ENCODE data around the gene LGALS3BP. TPM values are rescaled to one million over a fixed set of nuclear protein-coding genes. Genes with fewer than 3 reads are reported as not detected.

The LGALS3BP gene
- total RNA-seq, 1 experiment from 2014 or later = 389 TPM

DNA sequence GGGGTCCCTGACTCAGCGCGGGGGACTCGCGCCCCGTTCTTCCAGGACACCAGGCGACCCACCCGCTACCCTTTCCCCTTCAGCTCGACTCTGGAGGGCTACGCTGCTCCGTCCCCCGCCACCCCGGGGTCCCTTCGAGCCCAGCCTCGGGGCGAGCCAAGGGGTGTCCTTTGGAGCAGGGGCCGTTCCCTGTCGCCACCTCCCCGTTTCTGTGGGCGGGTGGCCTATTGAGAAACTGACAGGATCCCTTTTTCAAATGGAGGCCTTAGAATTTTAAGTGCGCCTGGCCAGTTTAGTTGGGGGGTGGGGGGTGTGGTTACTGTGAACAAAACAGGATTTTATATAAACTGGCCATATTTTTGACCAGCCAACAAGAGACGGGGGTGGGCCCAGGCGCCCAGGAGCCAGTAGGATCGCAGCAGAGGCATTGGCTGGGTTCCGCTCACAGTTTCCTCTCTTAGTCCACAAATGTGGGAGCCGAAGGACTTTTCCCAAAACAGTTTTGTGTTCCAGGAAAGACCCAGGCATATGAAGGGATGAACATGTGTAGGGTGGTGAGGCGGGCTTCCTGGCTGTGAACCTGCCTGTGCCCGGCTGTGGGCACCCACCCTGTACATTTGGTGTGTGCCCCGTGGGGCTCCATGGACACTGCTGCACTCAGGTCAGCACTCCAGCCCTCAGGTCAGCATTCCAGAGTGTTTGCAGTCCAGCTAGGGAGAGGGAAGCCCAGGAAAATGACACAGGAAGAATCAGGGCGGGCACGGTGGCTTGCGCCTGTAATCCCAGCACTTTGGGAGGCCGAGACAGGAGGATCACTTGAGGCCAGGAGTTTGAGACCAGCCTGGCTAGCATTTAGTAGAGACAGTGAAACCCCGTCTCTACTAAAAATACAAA, 53.8 kb downstream of the LGALS3BP start:
- peak overlapping the region; percentile 34; the same call in 1 of the 2 replicates for H3K9ac ChIP-seq (ENCODE audit: low read length)
- no peaks in the 10 kb centered on the region for H3K9me3 ChIP-seq (ENCODE audit: control insufficient read depth in 1 of 2, insufficient read depth in 1 of 2, low read depth in 1 of 2, low read length in 2 of 2)
- H3K9me2 ChIP-seq (ENCODE audit: insufficient read depth) = no peaks in the 10 kb centered on the region
- H3K4me1 ChIP-seq (ENCODE audit: control insufficient read depth in 1 of 2, insufficient read depth in 2 of 2, low read length in 2 of 2) = peaks cover 17 to 57% of the 10 kb centered on the region in 2 experiments
- BruUV-seq (replicated peaks) = no TSS peak
- TF ChIP-seq, protein P1, sequence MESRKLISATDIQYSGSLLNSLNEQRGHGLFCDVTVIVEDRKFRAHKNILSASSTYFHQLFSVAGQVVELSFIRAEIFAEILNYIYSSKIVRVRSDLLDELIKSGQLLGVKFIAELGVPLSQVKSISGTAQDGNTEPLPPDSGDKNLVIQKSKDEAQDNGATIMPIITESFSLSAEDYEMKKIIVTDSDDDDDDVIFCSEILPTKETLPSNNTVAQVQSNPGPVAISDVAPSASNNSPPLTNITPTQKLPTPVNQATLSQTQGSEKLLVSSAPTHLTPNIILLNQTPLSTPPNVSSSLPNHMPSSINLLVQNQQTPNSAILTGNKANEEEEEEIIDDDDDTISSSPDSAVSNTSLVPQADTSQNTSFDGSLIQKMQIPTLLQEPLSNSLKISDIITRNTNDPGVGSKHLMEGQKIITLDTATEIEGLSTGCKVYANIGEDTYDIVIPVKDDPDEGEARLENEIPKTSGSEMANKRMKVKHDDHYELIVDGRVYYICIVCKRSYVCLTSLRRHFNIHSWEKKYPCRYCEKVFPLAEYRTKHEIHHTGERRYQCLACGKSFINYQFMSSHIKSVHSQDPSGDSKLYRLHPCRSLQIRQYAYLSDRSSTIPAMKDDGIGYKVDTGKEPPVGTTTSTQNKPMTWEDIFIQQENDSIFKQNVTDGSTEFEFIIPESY (IDR thresholded peaks at IDR 0.05; ENCODE audit: extremely low read depth, insufficient replicate concordance, low read length) = no peak
- no peak for TF ChIP-seq FOSL1 (IDR thresholded peaks at IDR 0.05; ENCODE audit: low read depth)
- peaks cover 0 to 5% of the 10 kb centered on the region in 2 experiments; a peak in 2 of 4 replicates for H3K36me3 ChIP-seq (ENCODE audit: control insufficient read depth in 1 of 2, insufficient read depth in 2 of 2, low read length in 2 of 2)
- H3K4me3 ChIP-seq (replicated peaks in 1 of 2; ENCODE audit: low read depth in 1 of 2, low read length in 2 of 2) = peak overlapping the region; percentile 21 to 46
- DNase-seq (ENCODE audit: low read depth, low spot score) (no peak), ATAC-seq (no peak)
- H3K27ac ChIP-seq (ENCODE audit: low read depth, low read length) = peak overlapping the region; percentile 9; the same call in 1 of the 2 replicates
- RAD21 ChIA-PET (ENCODE audit: low non-redundant PET in 1 of 2, low total read pairs in 2 of 2, uncharacterized antibody in 2 of 2, unreplicated experiment in 2 of 2) = no interaction called here
- peak overlapping the region; percentile 10 for H2AFZ ChIP-seq (ENCODE audit: low read depth, low read length, poor library complexity, severe bottlenecking)
- POLR2A ChIA-PET = no interaction called here
- no peaks in the 10 kb centered on the region for H4K20me1 ChIP-seq (ENCODE audit: insufficient read depth)
- peak overlapping the region; percentile 67 for H3K4me2 ChIP-seq (ENCODE audit: low read length)
- no peaks in the 10 kb centered on the region for H3K27me3 ChIP-seq (ENCODE audit: insufficient read depth, low read length)
- intact Hi-C loops (cut with micrococcal nuclease) = no loop called here
- H3K79me2 ChIP-seq (ENCODE audit: insufficient read depth, low read length) = peaks cover 27% of the 10 kb centered on the region; the same call in 1 of the 2 replicates
- CTCF ChIA-PET = interaction anchor here (1.8 kb wide), 1 partner anchor 45 kb away, joined by 4 read pairs; no protein-coding TSS in a partner anchor

DNA sequence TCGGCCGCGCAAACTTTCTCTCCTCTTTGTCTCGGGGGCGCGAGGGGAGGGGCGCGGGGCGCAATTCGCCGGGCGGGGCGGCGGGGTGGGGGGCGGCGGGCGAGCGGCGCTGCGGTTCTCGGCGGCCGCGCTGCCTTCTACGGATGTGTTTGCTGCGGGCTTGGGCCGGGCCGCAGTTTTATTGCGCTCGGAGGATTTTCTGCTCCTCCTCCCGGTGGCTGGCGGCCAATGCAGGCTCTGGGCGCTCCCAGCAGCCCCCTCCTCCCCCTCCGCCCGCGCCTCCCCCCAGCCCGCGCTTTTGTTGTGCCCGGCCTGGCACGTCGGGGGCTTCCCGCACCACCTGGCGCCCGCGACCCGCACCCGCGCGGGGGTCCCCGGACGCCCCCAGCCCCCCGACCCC, 54.5 kb downstream of the LGALS3BP start, which contains the start of gene TIMP2:
Gene TIMP2, minus strand, starts transcription at position 154 of the 400 bp plus-strand sequence. CDS start 299 bp downstream, outside the sequence.
- POLR2A ChIA-PET = interaction anchor here (1.1 to 1.6 kb wide), 3 partner anchors 8 to 11 kb away, joined by 3 to 4 read pairs (median 4); no protein-coding TSS in a partner anchor
- H3K4me1 ChIP-seq (ENCODE audit: control insufficient read depth in 1 of 2, insufficient read depth in 2 of 2, low read length in 2 of 2) = peaks cover 15 to 52% of the 10 kb centered on the region in 2 experiments
- peak within 1 kb of the TSS; percentile 99 for H3K4me2 ChIP-seq (ENCODE audit: low read length)
- peak within 1 kb of the TSS; percentile 72 for H3K9ac ChIP-seq (ENCODE audit: low read length)
- BruUV-seq (replicated peaks) = no TSS peak
- peak within 1 kb of the TSS; percentile 71 to 76 for H3K4me3 ChIP-seq (replicated peaks in 1 of 2; ENCODE audit: low read depth in 1 of 2, low read length in 2 of 2)
- H4K20me1 ChIP-seq (ENCODE audit: insufficient read depth) = no peaks in the 10 kb centered on the region
- H3K27ac ChIP-seq (ENCODE audit: low read depth, low read length) = peak within 1 kb of the TSS; percentile 23; the same call in 1 of the 2 replicates
- H3K9me2 ChIP-seq (ENCODE audit: insufficient read depth) = no peaks in the 10 kb centered on the region
- H3K36me3 ChIP-seq (ENCODE audit: control insufficient read depth in 1 of 2, insufficient read depth in 2 of 2, low read length in 2 of 2) = peaks cover 0 to 5% of the 10 kb centered on the region in 2 experiments; a peak in 2 of 4 replicates
- CTCF ChIA-PET = no interaction called here
- H3K27me3 ChIP-seq (ENCODE audit: insufficient read depth, low read length) = no peaks in the 10 kb centered on the region
- TF ChIP-seq SIN3A (IDR thresholded peaks at IDR 0.05; ENCODE audit: low read depth) = no peak
- peak; percentile 85 for TF ChIP-seq POLR2AphosphoS5 (IDR thresholded peaks at IDR 0.05; ENCODE audit: low read depth, low read length)
- no peak for TF ChIP-seq TCF7L2 (IDR thresholded peaks at IDR 0.05; ENCODE audit: borderline replicate concordance, extremely low read depth, insufficient read depth, insufficient read length)
- TF ChIP-seq FOSL1 (IDR thresholded peaks at IDR 0.05; ENCODE audit: low read depth) = no peak
- no peak for TF ChIP-seq YY1 (IDR thresholded peaks at IDR 0.05; ENCODE audit: extremely low read depth, insufficient replicate concordance, low read depth, low read length)
- TF ChIP-seq JUND (IDR thresholded peaks at IDR 0.05) = no peak
- TF ChIP-seq, protein P2, sequence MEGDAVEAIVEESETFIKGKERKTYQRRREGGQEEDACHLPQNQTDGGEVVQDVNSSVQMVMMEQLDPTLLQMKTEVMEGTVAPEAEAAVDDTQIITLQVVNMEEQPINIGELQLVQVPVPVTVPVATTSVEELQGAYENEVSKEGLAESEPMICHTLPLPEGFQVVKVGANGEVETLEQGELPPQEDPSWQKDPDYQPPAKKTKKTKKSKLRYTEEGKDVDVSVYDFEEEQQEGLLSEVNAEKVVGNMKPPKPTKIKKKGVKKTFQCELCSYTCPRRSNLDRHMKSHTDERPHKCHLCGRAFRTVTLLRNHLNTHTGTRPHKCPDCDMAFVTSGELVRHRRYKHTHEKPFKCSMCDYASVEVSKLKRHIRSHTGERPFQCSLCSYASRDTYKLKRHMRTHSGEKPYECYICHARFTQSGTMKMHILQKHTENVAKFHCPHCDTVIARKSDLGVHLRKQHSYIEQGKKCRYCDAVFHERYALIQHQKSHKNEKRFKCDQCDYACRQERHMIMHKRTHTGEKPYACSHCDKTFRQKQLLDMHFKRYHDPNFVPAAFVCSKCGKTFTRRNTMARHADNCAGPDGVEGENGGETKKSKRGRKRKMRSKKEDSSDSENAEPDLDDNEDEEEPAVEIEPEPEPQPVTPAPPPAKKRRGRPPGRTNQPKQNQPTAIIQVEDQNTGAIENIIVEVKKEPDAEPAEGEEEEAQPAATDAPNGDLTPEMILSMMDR (IDR thresholded peaks at IDR 0.05 in 2 of 3, conservative IDR thresholded peaks at IDR 0.05 in 1 of 3; ENCODE audit: borderline replicate concordance in 1 of 3, insufficient read depth in 1 of 3, low read depth in 2 of 3, low read length in 2 of 3) = 0 out of 6 replicates have a peak, but pooled peaks of 1 of the 3 experiments have one; percentile 12
- no peak for DNase-seq (ENCODE audit: low read depth, low spot score)
- peak within 1 kb of the TSS; percentile 81 for H2AFZ ChIP-seq (ENCODE audit: low read depth, low read length, poor library complexity, severe bottlenecking)
- RAD21 ChIA-PET (ENCODE audit: low non-redundant PET in 1 of 2, low total read pairs in 2 of 2, uncharacterized antibody in 2 of 2, unreplicated experiment in 2 of 2) = no interaction called here
- intact Hi-C loops (cut with micrococcal nuclease) = no loop called here
- peak; percentile 73 for ATAC-seq
- no peaks in the 10 kb centered on the region for H3K9me3 ChIP-seq (ENCODE audit: control insufficient read depth in 1 of 2, insufficient read depth in 1 of 2, low read depth in 1 of 2, low read length in 2 of 2)
- H3K79me2 ChIP-seq (ENCODE audit: insufficient read depth, low read length) = peaks cover 34% of the 10 kb centered on the region; the same call in 1 of the 2 replicates
